Fibroblast of the aortic adventitia (primary cell): ENCODE measurements around the gene HNRNPA0. TPM values are rescaled to one million over a fixed set of nuclear protein-coding genes. Genes with fewer than 3 reads are reported as not detected.

ENCODE experiments used
- DNase-seq: peaks from one replicate; pipeline ENCODE4 v3.0.0-alpha.2; 2010; ENCODE audit warnings: low read depth
- H3K4me3 ChIP-seq: 2 replicates; pipeline ENCODE4 v1.5.1; 2011; ENCODE audit warnings: low read depth, mild to moderate bottlenecking, control low read depth, low read length, moderate library complexity
- total RNA-seq: library from RNA; depleted of rRNA; stranded (reverse); fragments of >200 nt; gene quantifications from 2 replicates; pipeline ENCODE4 v1.2.3, GENCODE V29; 2012; ENCODE audit warnings: low replicate concordance
- TF ChIP-seq, protein P1 (sequence below): IDR thresholded peaks from 2 replicates; pipeline ENCODE4 v1.5.1; 2011; ENCODE audit warnings: mild to moderate bottlenecking, low read length, control low read depth, inconsistent platforms; ENCODE audit not compliant: insufficient read depth

Gene HNRNPA0
- total RNA-seq, 1 donor, result 20.0 TPM

- TF ChIP-seq, protein P1, sequence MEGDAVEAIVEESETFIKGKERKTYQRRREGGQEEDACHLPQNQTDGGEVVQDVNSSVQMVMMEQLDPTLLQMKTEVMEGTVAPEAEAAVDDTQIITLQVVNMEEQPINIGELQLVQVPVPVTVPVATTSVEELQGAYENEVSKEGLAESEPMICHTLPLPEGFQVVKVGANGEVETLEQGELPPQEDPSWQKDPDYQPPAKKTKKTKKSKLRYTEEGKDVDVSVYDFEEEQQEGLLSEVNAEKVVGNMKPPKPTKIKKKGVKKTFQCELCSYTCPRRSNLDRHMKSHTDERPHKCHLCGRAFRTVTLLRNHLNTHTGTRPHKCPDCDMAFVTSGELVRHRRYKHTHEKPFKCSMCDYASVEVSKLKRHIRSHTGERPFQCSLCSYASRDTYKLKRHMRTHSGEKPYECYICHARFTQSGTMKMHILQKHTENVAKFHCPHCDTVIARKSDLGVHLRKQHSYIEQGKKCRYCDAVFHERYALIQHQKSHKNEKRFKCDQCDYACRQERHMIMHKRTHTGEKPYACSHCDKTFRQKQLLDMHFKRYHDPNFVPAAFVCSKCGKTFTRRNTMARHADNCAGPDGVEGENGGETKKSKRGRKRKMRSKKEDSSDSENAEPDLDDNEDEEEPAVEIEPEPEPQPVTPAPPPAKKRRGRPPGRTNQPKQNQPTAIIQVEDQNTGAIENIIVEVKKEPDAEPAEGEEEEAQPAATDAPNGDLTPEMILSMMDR, result no peak
- H3K4me3 ChIP-seq, result peak overlapping the region; percentile 97
- DNase-seq, result no peak
Observed at GRCh38 chr5:137753691-137754187, 424 bp downstream of the HNRNPA0 start.

DNA sequence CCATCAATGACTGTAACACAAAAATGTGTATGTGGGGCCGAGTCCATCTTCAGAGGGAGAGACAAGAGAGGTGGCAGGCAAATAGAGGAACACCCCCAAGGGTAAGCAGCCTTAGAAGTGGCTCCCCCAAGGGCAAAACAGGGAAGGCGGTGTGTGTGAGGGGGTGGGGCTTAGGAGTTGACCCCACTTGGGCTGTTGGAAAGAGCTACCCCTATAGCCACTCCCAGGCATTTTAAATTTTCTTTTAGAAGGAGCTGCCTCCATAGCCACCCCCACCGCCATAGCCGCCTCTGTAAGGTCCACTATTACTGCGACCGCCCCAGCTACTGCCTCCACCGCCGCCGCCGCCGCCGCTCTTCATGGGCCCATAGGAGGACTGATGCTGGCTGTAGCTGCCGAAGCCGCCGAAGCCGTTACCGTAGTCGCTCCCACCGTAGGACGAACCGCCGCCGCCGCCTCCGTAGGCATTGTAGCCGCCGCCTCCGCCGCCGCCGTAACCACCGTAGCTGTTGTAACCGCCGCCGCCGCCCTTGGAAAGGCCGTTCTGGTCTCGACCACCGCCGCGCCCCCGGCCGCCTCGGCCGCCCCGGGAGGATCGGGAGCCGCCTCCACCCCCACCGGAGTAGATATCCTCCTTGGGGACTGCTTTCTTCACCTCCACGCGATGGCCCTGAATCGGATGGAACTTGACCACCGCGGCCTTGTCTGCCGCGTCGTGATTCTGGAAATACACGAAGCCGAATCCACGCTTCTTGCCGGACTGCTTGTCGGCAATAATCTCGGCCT is 1.1 kb downstream of the HNRNPA0 start:
- TF ChIP-seq, protein P1, result no peak
- H3K4me3 ChIP-seq, result peak overlapping the region; percentile 97
- peak; percentile 21 for DNase-seq

GRCh38 chr5:137751869-137752491 is 2.2 kb downstream of the HNRNPA0 start:
- peak overlapping the region; percentile 97 for H3K4me3 ChIP-seq
- DNase-seq, result peak; percentile 91
- TF ChIP-seq, protein P1, result peak; percentile 84

- no peak overlapping the region for H3K4me3 ChIP-seq
- no peak for DNase-seq
- TF ChIP-seq, protein P1, result no peak
Observed at GRCh38 chr5:137750436-137750835, 3.7 kb downstream of the HNRNPA0 start.

GRCh38 chr5:137747848-137748247 is 6.3 kb downstream of the HNRNPA0 start:
- TF ChIP-seq, protein P1, result no peak
- H3K4me3 ChIP-seq, result no peak overlapping the region

GRCh38 chr5:137743031-137743640 is 11.0 kb downstream of the HNRNPA0 start:
- TF ChIP-seq, protein P1, result peak; percentile 68
- H3K4me3 ChIP-seq, result no peak overlapping the region
- DNase-seq, result peak; percentile 82

More at GRCh38 chr5:137747848-137748247, 6.3 kb downstream of the HNRNPA0 start:
- no peak for DNase-seq
